ENCODE data around the gene SPATA31A7.
"Not testable (repeated sequence)": the region's sequence is repeated elsewhere in the genome, so short reads cannot be mapped to it uniquely, and the experiment has no call there.

Gene SPATA31A7

DNA sequence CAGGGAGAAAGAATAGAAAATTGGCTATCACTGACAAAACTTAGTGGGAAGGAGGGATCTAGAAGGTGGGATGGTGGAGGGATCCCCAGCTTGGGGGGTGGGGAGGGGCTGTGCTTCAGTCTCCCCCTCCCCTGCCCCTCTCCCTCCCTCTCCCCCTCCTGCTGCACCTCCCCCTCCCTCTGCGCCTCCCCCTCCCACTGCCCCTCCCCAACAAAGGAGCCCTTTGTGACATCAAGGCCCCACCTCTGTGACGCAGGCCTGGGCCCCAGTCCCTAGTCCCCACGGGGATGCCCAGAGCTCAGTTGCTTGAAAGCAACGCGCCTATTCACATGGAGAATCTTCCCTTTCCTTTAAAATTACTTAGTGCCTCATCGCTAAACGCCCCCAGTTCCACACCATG is at the start of gene SPATA31A7:
SPATA31A7 (plus strand) TSS at position 301 of the 400 bp plus-strand sequence; CDS start at position 330, 29 bp downstream.
- DNase-seq: not testable (repeated sequence)

DNA sequence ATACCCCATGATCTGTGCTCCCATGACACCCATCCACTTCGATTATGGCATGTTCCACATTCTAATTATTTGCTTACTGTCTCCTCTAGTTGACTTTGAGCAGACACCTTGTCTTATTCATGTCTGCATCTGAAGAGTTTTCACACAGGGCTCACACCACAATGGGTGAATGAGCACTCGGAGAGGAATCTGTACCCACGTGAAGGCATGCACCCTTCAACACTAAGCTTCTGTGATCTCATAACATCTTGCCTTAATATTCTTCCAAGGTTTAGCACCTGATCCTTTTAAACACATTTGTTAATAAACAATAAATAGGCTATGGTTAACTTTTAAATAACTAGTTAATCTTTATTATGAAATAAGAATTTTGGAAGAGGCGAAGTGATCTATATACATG is 36.6 kb downstream of the SPATA31A7 start:
- DNase-seq: not testable (repeated sequence)

Data from activated effector memory CD4-positive, alpha-beta T cell treated with anti-CD3 and anti-CD28 coated beads, Interleukin-2, amount 50 U/mL, for 16 hours (primary cell).